ENCODE results near the gene ESF1. TPM values are rescaled to one million over a fixed set of nuclear protein-coding genes. Genes with fewer than 3 reads are reported as not detected.
A peak's percentile ranks its signal among the peaks of the same experiment; 100 is the strongest.

Gene ESF1
- total RNA-seq, 2 experiments from 2014 or later, result 10.1 to 13.5 TPM

DNA sequence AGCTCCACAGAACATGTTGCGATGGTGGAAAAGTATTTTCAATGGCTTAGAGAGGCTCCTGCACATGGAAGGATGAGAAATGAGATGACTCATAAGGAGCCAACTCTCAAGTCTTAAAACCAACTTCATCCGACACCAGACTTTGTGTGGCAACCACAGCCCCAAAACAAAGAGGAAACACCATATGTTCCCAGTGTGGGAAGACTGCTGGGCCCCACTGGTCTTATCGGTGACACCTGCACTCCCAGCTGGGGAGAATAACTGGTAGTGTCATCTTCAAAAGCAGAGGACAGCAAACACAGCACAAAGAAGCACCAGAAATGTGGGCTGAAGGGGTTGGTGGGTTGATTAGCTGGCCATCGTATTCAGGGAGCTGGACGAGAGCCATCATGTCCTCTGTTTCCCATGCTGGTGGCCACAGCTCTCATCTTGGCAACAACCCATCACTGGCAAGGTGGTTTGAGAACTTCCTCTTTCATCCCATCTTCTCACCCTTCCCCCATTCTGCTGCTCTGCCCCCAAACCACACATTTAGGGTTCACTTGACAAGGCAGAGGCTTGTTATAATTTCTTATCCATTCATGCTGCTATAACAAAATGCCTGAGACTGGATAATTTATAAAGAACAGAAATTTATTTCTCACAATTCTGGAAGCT is 100.0 kb downstream of the ESF1 start:
- peak; percentile 3 for DNase-seq (ENCODE audit: low spot score)
- CTCF ChIA-PET (ENCODE audit: unreplicated experiment), result no interaction called here
- no peak overlapping the region; the same call in 1 of the 2 replicates for H3K4me2 ChIP-seq (ENCODE audit: low read length)

DNA sequence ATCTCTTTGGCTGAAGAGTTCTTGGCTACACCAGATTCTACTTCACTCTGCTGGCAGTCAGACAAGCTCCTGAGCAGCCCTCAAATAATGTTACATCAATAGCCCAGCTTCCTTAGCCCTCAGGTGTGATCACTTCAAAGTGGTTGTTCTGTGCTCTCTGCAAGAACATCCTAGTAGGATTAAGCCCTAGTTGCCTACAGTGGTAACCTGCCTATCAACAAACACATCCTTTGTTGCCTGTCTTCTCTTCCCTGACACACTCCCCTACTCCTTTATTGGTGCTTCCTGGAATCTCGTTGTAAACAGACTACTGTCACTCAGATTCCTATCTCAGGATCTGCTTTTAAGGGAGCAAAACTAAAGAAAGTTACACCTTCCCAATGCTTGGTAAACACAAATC is 100.9 kb downstream of the ESF1 start:
- no peak overlapping the region for H2AFZ ChIP-seq (ENCODE audit: low read length)
- H3K4me3 ChIP-seq (ENCODE audit: low read depth, low read length, poor library complexity, severe bottlenecking), result no peak overlapping the region
- TF ChIP-seq EZH2phosphoT487 (IDR thresholded peaks at IDR 0.05; ENCODE audit: borderline replicate concordance, low read depth, low read length), result no peak
- TF ChIP-seq, protein P1, sequence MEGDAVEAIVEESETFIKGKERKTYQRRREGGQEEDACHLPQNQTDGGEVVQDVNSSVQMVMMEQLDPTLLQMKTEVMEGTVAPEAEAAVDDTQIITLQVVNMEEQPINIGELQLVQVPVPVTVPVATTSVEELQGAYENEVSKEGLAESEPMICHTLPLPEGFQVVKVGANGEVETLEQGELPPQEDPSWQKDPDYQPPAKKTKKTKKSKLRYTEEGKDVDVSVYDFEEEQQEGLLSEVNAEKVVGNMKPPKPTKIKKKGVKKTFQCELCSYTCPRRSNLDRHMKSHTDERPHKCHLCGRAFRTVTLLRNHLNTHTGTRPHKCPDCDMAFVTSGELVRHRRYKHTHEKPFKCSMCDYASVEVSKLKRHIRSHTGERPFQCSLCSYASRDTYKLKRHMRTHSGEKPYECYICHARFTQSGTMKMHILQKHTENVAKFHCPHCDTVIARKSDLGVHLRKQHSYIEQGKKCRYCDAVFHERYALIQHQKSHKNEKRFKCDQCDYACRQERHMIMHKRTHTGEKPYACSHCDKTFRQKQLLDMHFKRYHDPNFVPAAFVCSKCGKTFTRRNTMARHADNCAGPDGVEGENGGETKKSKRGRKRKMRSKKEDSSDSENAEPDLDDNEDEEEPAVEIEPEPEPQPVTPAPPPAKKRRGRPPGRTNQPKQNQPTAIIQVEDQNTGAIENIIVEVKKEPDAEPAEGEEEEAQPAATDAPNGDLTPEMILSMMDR (conservative IDR thresholded peaks at IDR 0.05; ENCODE audit: low read length), result no peak
- CTCF ChIA-PET (ENCODE audit: unreplicated experiment), result no interaction called here
- intact Hi-C loops (cut with micrococcal nuclease; ENCODE audit: unreplicated experiment), result no loop called here
- 0 out of 2 replicates have a peak, but pooled peaks cover under 1% of the 10 kb centered on the region for H3K9me2 ChIP-seq (ENCODE audit: insufficient read depth, low read length)
- no peaks in the 10 kb centered on the region for H3K9me3 ChIP-seq (ENCODE audit: low read length)
- no peak for DNase-seq (ENCODE audit: low spot score)
- no peak overlapping the region for H3K27ac ChIP-seq (ENCODE audit: low read depth, low read length, poor library complexity, severe bottlenecking)
- no peaks in the 10 kb centered on the region for H3K36me3 ChIP-seq (ENCODE audit: insufficient read depth, low read length)
- no peak overlapping the region for H3K4me2 ChIP-seq (ENCODE audit: low read length)
- no peaks in the 10 kb centered on the region for H4K20me1 ChIP-seq (ENCODE audit: insufficient read depth, low read length)
- H3K79me2 ChIP-seq (ENCODE audit: insufficient read depth, low read depth, low read length), result no peaks in the 10 kb centered on the region
- no TSS peak for BruUV-seq (replicated peaks)
- POLR2A ChIA-PET, result interaction anchor here (0.6 kb wide), 1 partner anchor 121 kb away, joined by 5 read pairs; no protein-coding TSS in a partner anchor
- peaks cover 12% of the 10 kb centered on the region for H3K4me1 ChIP-seq (ENCODE audit: insufficient read depth, low read length, poor library complexity, severe bottlenecking)

More for the DNA sequence above, 100.0 kb downstream of the ESF1 start:
- Histone ChIP-seq H3K9me3 (ENCODE audit: low read length) (no peaks in the 10 kb centered on the region), H4K20me1 (ENCODE audit: insufficient read depth, low read length) (no peaks in the 10 kb centered on the region), H2AFZ (ENCODE audit: low read length) (no peak overlapping the region), H3K9me2 (ENCODE audit: insufficient read depth, low read length) (no peaks in the 10 kb centered on the region), H3K27ac (ENCODE audit: low read depth, low read length, poor library complexity, severe bottlenecking) (no peak overlapping the region), H3K4me1 (ENCODE audit: insufficient read depth, low read length, poor library complexity, severe bottlenecking) (peaks cover 12% of the 10 kb centered on the region), H3K4me3 (ENCODE audit: low read depth, low read length, poor library complexity, severe bottlenecking) (no peak overlapping the region), H3K79me2 (ENCODE audit: insufficient read depth, low read depth, low read length) (no peaks in the 10 kb centered on the region), H3K36me3 (ENCODE audit: insufficient read depth, low read length) (no peaks in the 10 kb centered on the region)
- no TSS peak for BruUV-seq (replicated peaks)
- no peak for TF ChIP-seq EZH2phosphoT487 (IDR thresholded peaks at IDR 0.05; ENCODE audit: borderline replicate concordance, low read depth, low read length)
- TF ChIP-seq, protein P1 (conservative IDR thresholded peaks at IDR 0.05; ENCODE audit: low read length), result no peak
- POLR2A ChIA-PET, result interaction anchor here (0.6 kb wide), 1 partner anchor 122 kb away, joined by 5 read pairs; no protein-coding TSS in a partner anchor
- intact Hi-C loops (cut with micrococcal nuclease; ENCODE audit: unreplicated experiment), result no loop called here
